NCI-H2081 (cell line): ENCODE results near the gene MFN2.
"Not testable (repeated sequence)": the region's sequence is repeated elsewhere in the genome, so short reads cannot be mapped to it uniquely, and the experiment has no call there.

Experiments used
- DNase-seq, 2 experiments: peaks; one replicate each; lab custom pipeline; 2025; lab: John Stamatoyannopoulos, UW

Gene MFN2

DNA sequence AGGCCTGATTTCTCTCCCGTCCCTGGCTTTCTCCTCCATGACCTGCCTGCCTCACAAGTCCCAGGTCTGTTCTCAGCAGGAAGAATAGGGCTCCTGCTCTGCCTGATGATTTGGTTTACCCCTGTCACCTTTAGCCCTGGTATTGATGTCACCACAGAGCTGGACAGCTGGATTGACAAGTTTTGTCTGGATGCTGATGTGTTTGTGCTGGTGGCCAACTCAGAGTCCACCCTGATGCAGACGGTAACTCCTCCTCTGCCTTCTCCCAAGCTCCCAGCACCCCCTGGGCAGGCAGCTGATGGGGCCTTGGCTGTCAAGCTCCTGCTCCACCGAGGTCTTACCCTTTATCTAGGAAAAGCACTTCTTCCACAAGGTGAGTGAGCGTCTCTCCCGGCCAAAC lies 18.4 kb downstream of the MFN2 start:
- DNase-seq = no peak

DNA sequence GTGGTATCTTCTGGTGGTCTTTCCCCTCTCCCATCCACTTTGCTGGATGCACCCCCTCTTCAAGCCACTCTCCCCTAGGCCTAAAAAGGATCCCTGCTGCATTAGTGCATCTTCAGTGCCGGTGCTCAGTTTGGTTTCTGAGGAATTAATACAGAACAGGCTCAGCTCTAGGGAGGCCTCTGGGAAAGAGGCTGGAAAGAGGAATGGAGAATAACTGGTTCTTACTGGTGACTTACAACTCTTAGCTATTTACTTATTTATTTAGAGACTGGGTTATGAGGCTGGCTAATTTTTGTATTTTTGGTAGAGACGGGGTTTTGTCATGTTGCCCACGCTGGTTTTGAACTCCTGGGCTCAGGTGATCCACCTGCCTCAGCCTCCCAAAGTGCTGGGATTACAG lies 19.0 kb downstream of the MFN2 start:
- DNase-seq = no peak

DNA sequence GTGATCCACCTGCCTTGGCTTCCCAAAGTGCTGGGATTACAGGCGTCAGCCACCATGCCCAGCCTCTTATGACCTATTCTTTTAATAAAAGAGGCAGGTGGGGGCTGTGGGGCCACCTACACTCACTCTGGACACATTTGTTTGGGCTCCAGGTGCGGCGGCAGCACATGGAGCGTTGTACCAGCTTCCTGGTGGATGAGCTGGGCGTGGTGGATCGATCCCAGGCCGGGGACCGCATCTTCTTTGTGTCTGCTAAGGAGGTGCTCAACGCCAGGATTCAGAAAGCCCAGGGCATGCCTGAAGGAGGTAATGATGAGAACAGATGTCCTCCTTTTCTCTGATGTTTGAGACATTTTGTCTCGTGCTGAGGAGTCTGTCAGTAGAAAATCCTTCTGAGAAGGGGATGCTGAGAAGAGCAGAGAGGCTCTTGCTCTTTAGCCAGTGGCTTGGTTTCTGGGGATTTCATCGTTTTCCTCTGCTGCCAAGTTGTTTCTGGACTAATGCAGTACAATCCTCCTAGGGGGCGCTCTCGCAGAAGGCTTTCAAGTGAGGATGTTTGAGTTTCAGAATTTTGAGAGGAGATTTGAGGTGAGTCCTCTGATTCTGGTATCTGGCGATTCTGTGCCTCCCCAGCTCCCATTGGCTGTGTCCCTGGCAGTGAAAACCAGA lies 21.1 kb downstream of the MFN2 start:
- DNase-seq = no peak

DNA sequence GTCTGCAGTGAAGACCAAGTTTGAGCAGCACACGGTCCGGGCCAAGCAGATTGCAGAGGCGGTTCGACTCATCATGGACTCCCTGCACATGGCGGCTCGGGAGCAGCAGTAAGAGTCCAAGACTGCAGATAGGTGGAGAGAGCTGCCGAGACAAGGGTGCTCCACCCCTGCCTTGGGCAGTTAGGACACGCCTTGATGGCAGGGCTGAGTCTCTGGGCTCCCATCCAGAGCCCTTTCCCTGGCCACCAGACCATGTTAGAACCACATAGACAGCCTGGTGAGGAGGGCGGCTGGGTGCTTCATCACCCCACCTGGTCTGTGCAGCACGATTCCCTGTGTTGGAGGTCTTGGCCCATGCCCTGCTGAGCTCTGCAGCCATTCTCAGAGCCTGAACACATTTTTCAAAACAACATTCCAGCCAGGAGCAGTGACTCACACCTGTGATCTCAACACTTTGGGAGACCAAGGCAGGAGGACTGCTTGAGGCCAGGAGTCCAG lies 21.8 kb downstream of the MFN2 start:
- DNase-seq = no peak

DNA sequence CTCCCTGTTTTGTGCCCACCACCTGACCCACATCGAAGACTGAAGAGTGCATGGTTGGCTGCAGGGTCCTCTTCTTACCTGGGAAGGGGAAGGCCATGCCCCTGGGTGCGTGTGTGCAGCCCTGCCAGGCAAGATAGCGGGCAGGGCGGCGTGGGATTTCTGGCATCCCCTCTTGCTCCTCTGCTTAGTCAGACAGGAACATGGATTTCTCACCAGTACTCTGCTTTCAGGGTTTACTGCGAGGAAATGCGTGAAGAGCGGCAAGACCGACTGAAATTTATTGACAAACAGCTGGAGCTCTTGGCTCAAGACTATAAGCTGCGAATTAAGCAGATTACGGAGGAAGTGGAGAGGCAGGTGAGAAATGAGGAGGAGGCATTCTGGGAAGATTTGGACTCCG lies 23.5 kb downstream of the MFN2 start:
- DNase-seq = no peak

DNA sequence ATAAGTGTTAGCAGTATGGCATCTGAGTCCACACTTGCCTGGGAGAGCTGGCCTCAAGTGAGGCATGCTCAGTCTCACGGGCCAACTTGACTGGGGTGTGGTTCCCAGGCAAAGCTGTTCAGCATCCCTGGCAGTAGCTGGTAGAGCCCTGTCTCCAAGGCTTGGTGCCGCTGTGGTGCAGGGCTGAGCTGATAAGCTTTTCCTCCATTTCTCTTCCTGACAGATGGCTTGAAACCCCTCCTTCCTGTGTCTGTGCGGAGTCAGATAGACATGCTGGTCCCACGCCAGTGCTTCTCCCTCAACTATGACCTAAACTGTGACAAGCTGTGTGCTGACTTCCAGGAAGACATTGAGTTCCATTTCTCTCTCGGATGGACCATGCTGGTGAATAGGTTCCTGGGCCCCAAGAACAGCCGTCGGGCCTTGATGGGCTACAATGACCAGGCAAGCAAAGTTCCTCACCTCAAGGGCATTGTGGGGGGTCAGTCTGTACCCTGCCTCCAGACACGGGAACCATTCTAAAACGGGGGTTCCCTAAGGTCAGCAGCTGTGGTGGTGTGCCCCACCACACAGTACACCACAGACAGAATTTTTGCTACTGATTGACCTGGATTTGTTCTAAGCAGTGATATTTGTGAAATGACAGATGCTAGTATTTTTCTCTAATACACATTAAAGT lies 25.4 kb downstream of the MFN2 start:
- no peak for DNase-seq

DNA sequence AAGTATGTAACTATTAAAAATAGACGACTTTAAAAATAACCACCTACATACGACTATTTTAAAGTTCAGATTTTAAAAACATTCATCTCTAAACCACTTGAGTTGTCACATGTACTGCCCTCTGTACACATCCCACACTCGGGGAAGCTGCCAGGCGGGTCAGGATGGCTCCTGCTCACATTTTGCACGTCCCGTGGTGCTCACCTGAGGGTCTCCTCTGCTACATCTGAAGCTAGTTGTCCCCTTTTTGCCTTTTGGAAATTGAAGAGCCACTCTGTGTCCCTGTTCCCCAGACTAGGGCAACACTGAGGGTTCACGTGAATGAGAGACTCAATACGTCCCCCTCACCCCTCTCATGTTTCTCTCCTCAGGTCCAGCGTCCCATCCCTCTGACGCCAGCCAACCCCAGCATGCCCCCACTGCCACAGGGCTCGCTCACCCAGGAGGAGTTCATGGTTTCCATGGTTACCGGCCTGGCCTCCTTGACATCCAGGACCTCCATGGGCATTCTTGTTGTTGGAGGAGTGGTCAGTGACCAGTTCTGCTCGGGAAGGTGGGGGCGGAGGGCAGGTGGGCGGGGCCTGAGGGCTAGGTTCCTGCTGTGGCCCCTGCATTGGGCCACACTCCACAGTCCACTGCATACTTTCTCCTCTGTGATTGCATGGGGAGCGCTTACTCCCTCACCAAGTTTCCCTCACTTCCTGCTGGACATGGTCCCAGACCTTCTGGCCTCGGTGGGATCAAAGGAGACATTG lies 26.1 kb downstream of the MFN2 start:
- no peak for DNase-seq

DNA sequence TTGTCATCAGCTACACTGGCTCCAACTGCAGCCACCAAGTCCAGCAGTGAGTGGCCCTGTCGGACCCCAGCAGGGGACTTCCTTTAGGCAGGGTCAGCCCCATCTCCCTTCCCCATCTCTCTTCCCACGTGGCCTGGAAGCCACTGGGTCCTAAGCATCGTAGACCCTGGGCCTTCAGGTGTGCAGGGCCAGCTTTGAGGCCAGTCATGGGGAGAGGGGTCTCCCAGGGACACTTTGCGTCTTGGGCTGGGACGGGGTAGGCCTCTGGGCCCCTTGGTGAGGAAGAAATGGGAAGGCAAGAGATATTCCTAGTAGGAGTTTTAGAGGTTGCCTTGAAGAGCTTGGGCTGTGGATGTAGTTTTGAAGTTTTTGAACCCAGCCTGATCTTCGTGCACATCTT lies 27.0 kb downstream of the MFN2 start:
- no peak for DNase-seq

DNA sequence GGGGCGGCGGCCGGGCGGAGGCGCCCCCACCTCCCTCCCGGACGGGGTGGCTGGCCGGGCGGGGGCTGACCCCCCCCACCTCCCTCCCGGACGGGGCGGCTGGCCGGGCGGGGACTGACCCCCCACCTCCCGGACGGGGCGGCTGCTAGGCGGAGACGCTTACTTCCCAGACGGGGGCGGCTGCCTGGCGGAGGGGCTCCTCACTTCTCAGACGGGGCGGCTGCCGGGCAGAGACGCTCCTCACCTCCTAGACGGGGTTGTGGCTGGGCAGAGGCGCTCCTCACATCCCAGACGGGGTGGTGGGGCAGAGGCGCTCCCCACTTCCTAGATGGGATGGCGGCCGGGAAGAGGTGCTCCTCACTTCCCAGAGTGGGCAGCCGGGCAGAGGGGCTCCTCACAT lies 28.1 kb downstream of the MFN2 start:
- not testable (repeated sequence) for DNase-seq

DNA sequence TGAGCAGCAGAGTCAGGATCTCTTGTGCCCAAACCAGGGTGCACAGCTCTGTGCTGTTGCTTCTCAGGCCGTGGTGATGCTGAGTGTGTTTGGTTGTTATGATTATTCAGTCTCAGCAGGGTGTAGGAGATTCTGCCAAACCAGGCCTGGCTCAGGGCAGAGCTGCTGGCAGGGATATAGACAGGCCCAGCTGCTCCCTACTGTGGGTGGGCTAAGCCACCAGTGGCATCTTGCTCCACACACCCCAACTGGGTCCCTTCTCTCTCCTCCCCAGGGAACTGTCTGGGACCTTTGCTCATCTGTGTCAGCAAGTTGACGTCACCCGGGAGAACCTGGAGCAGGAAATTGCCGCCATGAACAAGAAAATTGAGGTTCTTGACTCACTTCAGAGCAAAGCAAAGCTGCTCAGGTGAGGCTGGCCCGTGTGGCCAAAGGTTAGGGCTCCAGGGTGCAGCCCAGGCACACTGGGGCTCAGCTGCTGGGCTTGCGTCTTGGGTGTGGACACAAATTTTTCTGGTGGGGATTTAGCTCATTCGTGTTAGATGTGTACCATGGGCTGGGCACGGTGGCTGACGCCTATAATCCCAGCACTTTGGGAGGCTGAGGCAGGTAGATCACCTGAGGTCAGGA lies 29.2 kb downstream of the MFN2 start:
- no peak for DNase-seq

DNA sequence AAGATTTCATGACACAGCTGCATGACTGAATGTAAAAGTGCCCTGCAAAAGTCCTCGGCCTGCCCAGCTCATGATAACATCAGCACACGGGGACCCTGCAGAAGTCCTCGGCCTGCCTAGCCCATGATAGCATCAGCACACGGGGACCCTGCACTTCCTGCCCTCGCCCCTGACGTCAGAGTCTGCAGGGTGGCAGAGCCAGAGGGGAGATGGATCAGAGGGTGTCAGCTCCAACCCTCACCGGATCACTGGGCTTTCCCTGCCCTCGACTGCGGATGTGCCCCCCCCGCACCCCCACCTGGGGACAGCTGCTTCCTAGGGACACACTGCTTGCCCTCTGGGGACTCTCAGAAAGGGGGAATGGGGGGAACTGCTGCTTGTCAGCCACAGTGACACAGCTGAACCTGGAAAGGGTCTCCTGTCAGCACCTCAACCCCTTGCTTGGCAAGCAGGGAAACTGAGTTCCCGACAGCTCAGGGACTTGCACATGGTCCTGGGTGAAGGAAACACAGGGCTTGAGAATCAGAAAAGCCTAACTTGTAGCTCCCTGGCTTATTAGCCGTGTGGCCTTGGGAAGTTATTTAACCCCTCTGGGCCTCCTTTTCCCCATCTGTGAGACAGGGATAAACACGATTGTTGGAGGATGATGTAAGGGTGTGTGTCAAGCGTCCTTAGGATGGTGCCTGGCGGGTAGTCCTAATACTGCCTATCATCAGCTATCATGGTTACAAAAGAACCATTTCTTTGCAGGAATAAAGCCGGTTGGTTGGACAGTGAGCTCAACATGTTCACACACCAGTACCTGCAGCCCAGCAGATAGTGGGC lies 30.7 kb downstream of the MFN2 start:
- no peak for DNase-seq

DNA sequence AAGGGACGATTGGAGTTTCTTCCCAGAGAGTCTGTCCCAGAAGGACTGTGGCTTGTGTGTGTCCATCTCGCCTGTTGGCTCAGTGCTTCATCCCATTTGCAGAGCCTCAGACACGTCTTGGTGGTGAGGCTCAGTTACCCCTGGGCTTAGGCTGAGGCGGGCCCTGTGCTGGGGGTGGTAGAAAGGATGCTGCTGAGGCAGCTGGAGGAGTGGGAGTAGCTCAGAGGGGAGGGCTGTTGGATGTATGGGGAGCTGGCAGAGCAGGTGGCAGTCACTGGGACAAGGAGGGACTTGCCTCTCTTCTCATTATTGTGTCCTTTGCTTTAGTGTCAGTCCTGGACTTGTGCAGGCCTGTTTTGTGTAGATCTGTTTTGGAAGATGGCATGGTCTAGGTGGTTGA lies 31.8 kb downstream of the MFN2 start:
- DNase-seq = no peak

DNA sequence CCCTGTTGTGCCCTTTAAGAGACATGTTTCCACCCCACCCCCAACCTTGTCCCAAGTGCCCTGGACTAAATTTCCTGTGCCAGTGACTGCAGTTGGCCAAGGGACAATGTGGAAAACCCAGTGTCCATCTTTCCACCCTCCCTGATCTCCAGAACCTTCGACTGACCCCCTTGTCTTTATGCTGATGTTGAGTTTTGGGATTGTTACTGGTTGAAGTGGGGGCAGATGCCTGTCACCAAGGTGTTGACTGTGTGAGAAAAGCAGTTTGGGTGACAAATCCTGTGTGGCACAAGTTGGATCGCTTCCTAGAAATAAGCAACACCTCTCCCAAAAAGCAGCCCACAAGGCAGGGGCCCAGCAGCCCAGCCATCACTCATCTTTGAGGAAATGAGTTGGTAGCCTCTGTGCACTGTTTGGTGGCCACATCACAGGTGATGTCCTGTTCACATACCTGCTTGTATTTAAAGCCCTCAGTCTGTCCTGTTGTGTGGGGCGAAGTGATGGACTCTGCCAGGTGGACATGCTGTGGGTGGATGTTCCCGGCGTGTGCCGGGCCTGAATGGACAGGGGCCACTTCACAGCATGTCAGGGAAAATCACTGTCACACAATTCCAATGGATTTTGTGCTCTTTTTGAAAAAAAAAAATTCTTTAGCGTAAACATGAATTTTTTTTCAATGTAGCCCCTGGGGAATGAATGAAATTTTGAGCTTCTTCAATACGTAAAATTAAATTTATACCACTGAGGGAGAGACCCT lies 32.5 kb downstream of the MFN2 start:
- no peak for DNase-seq

DNA sequence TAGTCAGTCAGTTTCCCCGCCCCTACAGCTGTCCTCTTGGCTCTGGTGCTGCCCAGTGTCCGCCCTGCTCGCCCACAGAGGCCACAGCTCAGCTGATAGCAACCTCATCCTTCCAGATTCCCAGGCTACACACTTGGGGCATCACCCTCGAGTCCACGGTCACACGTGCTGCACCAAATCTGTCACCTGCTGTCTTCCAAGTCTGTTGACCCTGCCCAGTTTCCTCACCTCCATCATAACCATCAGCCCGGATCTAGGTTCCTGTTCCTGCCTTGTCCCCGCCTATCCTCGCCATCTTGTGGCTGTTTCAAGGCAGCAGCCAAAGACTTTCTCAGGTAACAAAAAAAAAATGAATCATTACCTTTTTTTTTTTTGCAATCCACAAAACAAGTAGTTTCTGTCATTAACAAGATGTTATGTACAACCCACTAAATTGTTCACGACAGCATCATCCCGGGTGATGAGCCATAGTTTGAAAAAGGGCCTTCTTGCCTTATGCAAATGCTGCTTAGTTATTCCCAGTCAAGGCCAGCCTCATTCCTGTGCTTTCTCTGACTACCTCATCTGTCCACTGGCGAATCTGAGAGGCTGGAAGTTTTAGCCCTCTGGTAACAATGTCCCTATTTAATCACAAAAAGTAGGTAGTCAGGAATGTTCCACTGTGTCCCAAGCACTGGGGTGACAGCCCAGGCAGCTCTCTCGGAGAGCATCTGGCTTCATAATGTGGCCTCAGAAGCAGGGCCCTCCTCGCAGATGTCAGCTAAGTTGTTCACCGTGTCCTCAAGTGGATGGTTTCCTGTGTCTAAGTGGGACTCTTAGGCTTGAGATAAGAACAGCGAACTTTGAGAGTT lies 34.1 kb downstream of the MFN2 start:
- DNase-seq = no peak

DNA sequence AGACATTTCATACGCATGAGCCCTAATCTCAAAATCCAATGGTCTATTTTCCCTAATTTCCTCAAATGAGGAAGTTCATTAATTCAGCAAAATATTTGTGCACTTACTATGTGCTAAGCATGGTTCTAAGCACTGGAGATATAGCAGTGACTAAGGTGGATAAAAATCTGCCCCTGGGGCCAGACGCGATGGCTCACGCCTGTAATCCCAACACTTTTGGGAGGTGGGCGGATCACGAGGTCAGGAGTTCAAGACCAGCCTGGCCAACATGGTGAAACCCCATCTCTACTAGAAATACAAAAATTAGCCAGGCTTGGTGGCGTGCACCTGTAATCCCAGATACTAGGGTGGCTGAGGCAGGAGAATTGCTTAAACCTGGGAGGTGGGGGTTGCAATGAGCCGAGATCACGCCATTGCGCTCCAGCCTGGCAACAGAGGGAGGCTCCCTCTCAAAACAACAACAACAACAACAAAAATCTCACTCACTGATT lies 34.8 kb downstream of the MFN2 start:
- DNase-seq = no peak

DNA sequence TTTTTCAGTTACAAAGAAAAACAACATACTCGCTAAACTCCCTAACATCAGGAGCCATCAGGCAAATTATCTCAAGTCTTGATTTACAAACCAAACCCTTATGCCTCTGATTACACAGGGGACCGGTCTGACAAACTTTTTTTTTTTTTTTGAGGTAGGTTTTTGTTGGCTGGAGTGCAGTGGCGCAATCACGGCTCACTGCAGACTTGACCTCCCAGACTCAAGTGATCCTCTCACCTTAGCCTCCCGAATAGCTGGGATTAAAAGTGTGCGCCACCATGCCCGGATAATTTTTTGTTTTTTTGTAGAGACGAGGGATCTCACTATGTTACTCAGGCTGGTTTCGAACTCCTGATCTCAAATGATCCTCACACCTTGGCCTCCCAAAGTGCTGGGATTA lies 35.3 kb downstream of the MFN2 start:
- no peak for DNase-seq

DNA sequence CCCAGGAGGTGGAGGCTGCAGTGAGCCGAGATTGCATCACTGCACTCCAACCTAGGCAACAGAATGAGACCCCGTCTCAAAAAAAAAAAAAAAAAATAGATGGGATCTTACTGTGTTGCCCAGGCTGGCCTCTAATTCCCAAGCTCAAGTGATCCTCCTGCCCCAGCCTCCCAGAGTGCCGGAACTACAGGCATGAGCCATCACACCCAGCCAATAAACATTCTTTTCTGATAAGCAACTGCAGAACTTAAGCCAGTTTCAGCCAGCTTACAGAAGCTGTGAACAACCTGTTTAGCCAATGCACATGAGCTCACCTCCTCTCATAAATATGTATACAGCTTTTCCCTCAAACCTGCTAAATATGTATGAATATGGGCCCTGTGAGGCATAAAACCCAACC lies 35.9 kb downstream of the MFN2 start:
- no peak for DNase-seq

DNA sequence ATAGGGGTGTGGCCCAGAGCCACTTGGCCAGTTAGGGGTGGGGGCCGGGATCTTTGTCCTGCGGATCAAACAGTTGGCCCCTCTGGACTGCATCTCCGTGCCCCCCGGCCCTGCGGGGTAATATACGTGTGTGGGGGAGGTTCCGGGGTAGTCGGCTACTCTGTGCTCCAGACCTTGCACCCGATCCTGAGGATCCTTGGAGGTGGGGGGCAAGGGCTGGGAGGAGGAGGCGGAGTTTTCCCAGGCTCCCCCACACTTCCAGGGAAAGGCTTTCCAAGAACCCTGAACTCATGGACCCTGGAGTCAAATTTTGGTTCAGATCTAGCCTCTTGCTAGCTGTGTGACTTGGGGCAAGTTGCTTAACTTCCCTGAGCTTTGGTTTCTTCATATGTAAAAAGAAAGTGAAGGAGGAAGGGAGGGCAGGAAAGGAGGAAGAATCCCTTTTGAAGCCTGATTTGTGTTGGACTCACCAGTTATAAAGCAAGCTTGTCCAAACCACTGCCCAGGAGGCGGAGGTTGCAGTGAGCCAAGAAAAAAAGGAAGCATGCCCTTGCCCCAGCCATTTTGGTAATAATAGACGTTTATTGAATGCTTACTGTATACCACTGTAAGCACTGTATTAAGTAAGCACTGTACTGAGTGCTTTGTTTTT lies 39.7 kb downstream of the MFN2 start:
- DNase-seq = no peak

DNA sequence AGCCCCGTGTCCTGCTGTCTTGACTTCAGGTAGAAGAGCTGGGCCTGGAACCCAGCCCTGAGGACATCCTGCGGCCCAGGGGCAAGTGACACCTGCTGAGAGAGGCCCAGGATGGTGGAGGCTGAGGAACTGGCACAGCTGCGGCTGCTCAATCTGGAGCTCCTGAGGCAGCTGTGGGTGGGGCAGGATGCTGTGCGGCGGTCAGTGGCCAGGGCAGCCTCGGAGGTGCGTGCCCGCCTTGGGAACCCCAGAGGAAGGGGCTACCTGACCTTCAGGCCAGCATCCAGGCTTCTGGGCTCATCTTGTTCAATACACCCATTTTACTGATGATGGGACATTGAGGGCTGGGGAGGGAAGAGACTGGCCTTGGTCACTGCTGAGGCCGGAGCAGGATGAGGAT lies 41.4 kb downstream of the MFN2 start:
- DNase-seq = no peak
